ENCODE results near the gene LMNA.
"Not testable (repeated sequence)": the region's sequence is repeated elsewhere in the genome, so short reads cannot be mapped to it uniquely, and the experiment has no call there.

- not testable (repeated sequence) for TF ChIP-seq CTCF, POLR2A (IDR thresholded peaks at IDR 0.05)
Observed at GRCh38 chr1:156181391-156181924, 66.9 kb downstream of the LMNA start.
